ENCODE results near the gene TECR.
"Not testable (repeated sequence)": the region's sequence is repeated elsewhere in the genome, so short reads cannot be mapped to it uniquely, and the experiment has no call there.

The TECR gene

DNA sequence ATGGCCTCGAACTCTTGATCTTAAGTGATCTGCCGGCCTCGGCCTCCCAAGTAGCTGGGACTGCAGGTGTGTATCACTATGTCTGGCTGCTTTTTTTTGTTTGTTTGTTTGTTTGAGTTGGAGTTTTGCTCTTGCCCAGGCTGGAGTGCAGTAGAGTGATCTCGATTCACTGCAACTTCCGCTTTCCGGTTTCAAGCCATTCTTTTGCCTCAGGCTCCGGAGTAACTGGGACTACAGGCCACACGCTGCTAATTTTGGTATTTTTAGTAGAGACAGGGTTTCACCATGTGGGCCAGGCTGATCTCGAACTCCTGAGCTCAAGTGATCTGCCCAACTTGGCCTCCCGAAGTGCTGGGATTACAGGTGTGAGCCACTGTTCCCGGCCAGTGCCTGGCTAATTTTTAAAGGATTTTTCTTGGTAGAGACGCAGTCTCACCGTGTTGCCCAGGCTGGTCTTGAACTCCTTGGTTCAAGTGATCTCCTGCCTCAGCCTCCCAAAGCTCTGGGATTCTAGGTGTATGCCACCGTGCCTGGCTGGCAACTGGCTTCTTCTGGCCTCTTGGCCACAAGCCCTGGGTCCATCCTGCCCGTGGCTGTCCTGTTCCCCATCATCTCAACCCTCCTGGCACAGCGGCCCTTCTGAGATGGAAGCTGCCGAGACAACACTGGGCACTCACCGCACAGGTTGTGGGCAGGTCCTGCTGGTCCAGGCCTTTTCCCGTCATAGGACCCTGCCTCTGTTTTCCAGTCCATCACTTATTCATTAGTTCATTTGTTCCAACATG is 11.5 kb downstream of the TECR start:
- DNase-seq (ENCODE audit: low read depth in 2 of 2), result no peak

DNA sequence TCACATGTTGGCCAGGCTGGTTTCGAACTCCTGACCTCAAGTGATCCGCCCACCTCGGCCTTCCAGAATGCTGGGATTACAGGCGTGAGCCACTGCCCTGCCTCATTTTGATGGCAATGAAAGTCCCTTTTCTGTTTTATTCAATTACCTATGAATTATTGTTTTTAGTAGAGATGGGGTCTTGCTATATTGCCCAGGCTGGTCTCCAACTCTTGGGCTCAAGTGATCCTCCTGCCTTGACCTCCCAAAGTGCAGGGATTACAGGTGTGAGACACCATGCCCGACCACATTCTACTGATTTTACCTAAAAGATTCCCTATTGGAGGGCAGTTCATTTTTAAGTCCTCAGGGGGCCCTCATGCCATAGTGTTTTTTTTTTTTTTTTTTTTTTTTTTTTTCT is 12.6 kb downstream of the TECR start:
- not testable (repeated sequence) for DNase-seq (ENCODE audit: low read depth in 2 of 2)

DNA sequence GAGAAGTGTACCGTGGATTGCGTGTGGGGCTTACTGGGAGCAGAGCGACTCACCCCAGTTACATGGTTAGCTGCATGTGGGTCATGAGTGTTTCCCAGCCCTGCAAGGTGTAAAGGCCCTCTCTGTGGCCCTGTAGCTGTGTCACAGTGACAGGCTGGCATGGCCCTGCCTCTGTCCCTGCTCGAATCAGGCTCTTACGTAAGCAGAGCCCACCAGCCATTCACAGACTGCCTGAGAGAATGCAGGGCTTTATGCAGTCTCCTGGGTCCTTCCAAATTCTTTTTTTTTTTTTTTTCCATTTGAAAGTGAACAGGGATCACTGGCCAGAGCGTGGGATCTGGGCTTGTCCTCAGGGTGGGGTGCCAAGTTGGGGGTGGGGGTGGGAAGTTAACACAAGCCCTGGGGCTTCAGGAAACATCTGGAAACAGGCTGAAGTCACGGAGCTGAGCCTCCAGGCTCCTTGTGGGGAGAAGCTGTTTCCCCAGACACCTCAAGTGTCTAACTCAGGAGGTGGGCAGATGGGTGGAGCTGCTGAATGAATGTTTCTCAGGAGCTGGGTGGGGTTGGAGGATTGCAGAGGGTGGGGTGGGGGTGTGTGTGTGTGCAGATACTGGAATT is 13.4 kb downstream of the TECR start:
- DNase-seq (ENCODE audit: low read depth in 2 of 2), result no peak

DNA sequence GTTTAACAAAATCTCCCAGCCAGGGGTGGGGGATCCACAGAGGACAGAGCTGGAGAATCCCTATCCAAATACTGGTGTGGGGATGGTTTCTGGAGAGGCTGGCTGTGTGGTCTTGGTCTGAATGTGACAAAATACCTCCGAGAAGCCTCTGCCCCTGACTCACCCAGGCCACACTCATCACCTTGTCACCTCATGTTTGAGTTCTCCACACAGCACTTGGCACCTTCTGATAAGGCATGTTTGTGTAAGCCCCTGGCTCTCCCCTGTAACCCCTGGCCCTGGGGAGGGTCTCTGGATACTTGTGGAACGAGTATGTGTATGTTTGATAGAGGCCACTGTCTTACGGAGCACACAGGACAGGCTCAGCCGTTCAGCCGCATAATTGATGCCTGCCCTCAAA is 14.7 kb downstream of the TECR start:
- DNase-seq (ENCODE audit: low read depth in 2 of 2), result no peak

DNA sequence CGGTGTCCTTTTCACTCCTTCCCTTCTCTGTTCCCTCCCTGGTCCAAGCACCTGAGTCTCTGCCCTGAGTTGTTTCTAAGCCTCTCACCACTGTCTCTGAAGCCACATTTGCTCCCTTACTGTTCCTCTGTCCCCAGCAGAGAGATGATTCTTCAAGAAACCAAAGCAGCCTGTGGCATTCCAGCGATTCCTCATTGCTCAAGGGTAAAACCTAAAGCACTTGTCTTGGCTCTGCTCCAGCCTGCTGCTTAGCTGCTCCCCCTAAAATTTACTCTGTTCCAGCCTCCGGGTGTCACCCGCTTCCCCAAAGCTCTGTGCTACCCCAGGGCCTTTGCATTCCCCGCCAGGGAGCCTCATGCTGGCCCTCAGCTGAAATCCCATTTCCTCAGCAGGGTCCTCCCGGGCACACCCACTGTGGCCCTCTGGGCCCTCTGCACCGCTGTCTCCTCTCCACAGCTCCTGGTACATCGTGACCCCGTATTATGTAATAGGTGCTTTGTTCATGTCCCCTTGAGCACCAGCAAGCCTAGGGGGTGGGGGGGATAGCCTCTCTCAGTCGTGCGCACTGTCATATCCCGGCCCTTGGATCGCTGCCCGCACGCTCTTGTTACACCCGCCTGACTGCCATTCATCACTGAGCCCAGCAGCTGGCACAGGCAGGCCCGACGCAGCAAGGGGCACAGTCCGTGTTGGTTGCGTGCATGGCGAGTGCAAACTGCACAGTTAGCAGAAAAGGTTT is 15.8 kb downstream of the TECR start:
- no peak for DNase-seq (ENCODE audit: low read depth in 2 of 2)

DNA sequence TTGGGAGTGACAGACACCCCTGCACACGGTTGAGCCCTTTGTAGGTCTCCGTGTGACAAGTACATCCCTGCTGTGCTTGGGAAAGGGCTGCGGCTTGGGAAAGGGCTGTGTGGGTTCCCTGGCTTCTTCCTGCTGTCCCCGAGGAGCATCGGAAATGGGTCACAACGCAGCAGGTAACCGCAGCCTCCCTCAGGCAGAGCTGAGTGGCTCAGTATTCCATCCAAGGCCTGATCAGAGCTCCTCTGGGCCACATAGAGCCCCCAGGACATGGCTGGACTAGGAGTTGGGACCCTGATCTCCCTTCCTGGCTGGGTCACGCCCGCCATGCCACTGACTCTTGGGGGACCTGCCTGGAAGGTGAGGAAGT is 16.3 kb downstream of the TECR start:
- DNase-seq (ENCODE audit: low read depth in 2 of 2), result no peak

DNA sequence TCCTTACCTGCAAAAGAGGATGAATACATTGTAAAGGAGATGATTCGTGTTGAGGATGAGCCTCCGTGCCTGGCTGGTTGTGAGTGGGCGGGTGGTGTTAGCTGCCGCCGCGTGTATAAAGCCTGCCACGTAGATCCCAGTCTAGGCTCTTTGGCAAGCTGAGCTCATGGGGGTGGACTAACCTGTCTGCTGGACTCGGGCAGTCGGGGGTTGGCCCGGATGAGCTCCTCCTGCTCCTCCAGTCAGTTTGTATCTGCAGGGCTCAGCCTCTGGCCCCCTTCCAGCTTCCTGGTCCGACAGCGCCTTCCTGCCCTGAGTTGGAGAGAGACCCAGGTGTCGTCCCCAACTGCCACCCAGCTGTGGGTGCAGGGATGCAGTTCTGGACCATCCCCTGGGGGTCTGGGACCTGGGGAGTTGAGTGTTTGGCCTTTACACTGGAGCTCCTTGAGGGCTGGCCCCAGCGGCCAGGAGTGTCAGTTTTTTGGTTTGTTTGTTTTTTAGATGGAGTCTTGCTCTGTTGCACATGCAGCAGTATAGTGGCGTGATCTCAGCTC is 20.9 kb downstream of the TECR start:
- no peak for DNase-seq (ENCODE audit: low read depth in 2 of 2)

DNA sequence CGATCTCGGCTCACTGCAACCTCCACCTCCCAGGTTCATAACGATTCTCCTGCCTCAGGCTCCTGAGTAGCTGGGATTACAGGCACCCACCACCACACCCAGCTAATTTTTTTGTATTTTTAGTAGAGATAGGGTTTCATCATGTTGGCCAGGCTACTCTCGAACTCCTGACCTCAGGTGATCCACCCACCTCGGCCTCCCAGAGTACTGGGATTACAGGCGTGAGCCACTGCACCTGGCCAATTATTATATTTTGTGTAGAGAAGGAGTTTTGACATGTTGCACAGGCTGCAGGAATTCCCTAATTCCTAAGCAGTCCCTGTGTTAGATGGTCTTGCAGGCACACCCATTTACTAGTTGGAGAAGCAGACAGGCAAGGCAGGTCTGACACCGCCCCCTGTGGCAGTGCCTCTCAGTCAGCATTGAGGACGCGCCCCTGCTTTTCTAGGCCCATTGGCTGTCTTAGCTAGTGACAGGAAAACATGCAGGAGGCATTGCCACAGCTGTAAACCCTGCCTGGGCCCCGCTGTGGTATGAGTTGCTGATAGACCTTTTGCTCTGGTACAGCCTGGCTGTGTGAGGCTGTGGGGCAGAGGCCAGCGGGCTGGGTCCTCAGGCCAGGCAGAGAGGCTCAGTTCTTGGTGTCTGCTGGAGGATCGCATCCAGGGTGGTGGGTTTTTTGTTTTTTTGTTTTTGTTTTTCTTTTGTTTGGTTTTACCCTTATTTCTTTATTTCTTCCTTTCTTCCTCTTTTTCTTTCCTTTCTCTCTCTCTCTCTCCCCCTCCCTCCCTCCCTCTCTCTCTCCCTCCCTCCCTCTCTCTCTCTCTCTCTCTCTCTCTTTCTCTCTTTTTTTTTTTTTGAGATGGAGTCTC is 22.0 kb downstream of the TECR start:
- peak; percentile 49 to 58 for DNase-seq (ENCODE audit: low read depth in 2 of 2)

DNA sequence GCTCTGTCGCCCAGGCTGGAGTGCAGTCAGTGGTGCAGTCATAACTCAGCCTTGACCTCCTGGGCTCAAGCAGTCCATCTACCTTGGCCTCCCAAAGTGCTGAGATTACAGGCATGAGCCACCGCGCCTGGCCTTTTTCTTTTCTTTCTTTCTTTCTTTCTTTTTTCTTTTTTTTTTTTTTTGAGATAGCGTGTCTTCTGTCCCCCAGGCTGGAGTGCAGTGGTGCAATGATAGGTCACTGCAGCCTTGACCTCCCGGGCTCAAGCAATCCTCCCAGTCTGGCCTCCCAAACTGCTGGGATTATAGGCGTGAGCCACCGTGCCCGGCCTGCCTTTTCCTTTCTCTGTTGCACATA is 22.6 kb downstream of the TECR start:
- DNase-seq (ENCODE audit: low read depth in 2 of 2), result not testable (repeated sequence)

DNA sequence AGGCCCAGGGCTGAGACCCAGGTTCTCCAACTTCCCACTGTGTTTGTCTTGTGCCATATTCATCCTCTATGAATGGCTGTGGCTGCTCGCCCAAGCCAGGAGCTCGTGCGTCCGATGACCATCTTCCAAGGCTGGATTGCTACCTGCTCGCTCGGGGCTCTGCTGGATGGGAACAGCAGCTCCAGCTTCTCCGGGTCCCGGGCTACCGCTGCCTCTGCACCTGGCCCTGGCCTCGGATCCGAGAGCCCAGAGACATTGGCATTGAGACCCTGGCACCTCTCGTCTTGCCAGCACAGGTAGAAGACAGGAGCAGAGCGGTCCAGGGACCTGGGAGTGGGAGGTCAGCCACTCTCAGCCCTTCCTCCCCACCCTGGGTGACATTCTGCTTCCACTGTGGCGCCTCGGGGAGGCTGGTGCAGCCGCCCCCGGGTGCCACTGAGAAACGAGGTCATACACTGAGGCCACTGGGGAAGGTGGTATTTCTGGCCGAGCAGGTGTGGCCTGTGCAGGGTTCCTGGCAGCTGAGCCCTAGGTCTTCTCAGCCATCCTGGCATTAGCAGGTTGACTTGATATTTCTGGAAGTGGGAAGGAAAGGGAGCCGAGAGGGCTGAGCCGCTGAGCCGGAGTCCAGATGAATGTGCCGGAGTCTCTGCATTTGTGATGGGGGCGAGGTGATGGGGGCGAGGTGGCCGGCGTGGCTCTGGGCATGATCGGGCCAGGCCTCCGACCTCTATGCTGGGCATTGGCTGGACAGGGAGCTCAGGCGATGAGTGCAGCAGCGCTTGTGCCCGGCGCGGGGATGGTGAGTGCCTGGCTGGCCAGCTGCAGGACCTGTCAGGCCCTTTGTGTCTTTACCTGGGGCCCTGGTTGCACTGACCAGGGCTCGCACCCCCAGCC is 23.9 kb downstream of the TECR start:
- no peak for DNase-seq (ENCODE audit: low read depth in 2 of 2)

DNA sequence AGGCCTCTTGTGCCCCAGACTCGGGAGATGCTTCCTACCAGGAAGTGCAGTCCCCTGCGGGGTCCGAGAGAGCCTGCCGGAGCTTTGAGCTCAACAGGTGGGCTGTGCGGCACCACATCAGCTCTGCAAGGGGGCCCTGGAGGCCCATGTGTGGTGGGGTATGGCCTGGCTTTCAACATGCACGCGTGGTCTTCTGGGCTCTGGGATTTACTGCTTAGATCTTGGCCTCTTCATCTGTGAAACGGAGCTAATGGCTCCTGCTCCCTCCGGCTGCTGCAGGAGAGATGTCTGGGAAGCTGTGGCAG is 24.5 kb downstream of the TECR start:
- DNase-seq (ENCODE audit: low read depth in 2 of 2), result no peak

DNA sequence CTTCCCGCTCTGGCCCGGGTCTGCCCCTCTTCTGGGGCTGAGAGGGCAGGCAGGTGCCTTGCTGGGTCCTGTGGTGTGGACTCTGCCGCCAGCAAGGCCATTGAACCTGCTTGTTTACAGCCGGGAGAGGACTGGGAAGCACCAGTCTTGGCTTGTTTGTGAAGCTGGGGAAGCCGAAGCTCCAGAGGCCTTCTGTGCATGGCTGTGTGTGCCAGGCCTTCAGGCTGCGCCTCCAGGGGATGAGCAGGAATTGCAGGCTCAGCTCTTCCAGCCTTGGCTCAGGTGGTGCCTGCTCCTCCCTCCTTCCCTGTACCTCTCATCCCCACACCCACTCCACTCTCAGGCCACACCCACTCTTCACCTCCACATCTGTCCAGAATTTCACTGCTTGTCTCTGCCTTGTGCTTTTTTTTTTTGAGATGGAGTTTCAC is 25.0 kb downstream of the TECR start:
- no peak for DNase-seq (ENCODE audit: low read depth in 2 of 2)

DNA sequence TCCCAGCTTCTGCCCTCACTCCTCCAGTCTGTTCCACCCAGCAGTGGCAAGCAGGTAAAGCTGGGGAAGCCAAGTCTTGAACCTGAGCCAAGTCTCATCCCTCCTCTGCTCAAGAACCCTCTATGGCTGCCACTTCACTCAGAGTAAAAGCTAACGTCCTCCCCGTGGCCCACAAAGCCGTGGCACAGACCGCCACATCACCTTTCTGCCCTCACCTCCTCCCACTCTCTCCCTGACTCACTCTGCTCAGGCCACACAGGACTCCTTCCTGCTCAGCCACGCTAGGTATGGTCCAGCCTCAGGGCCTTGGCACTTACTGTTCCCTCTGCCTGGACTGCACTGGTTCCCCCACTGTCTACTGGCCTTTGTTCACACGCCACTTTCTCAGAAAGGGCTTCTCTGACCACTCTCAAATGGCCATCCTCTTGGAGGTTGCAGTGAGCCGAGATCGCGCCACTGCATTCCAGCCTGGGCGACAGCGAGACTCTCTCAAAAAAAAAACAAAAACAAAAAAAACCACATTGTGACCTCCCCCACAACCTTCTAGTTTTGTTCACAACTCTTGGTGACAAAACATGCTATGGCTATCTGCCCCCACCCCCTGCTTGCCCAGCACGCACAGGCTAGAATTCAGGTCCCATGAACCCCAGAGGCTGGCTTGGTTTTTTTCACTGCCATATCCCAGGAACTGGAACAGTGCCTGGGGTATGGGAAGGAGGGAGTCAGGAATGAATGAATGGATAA is 26.7 kb downstream of the TECR start:
- DNase-seq (ENCODE audit: low read depth in 2 of 2), result no peak

DNA sequence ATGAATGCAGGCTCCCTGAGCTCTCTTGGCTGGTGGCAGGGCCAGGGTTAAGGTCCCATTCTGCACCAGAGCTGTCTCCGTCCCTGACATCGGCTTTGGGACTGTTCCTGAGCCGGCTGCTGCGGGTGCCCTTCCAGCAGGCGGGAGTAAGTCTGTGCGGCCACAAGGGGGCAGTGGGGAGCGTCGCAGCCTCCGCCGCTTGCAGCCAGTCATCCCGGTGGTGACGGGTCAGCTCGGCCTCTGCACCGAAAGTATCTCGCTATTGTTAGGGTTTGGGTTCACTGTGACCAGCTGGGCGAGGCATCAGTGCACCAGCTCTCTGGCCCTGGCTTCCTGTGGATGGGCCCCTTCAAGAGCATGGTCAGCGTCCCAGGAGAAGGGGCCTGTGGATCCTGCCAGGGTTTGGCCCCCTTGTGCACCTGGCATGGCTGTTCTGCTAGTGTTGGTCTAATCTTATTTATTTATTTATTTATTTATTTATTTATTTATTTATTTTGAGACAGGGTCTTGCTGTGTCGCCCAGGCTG is 27.3 kb downstream of the TECR start:
- peak; percentile 49 to 51 for DNase-seq (ENCODE audit: low read depth in 2 of 2)

DNA sequence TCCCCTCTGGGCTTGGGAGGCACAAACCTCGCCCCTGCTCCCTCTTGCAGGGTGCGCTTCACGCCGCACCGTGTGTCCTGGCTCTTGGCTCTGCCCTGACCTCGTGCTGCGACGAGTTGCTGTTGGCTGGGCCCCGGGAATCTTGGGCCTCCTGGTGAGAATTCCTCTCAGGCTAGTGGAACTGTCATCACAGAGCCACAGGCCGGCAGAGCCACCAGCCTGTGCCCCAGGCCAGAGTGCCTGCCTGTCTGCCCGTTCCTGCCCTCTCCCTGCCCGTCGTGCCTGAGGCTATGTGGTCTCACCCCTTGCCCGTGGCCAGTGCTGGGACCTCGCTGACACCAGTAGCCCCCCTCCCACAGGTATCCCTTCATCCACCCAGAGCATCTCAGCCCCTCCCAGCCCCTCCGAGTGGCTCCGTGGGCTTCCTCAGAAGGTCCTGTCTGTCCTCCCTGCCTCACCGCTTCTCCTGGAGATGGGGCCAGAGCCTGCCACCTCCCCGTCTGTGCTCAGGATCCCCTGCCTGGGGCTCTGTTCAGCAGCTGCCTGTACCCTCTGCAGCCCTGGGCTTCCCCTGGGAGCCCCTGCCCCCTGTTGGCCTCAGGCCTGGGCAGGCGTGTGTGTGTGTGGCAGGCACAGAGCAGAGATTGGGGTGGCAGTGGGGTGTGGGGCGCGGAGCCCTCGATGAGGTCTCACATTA is 29.1 kb downstream of the TECR start:
- DNase-seq (ENCODE audit: low read depth in 2 of 2), result no peak

DNA sequence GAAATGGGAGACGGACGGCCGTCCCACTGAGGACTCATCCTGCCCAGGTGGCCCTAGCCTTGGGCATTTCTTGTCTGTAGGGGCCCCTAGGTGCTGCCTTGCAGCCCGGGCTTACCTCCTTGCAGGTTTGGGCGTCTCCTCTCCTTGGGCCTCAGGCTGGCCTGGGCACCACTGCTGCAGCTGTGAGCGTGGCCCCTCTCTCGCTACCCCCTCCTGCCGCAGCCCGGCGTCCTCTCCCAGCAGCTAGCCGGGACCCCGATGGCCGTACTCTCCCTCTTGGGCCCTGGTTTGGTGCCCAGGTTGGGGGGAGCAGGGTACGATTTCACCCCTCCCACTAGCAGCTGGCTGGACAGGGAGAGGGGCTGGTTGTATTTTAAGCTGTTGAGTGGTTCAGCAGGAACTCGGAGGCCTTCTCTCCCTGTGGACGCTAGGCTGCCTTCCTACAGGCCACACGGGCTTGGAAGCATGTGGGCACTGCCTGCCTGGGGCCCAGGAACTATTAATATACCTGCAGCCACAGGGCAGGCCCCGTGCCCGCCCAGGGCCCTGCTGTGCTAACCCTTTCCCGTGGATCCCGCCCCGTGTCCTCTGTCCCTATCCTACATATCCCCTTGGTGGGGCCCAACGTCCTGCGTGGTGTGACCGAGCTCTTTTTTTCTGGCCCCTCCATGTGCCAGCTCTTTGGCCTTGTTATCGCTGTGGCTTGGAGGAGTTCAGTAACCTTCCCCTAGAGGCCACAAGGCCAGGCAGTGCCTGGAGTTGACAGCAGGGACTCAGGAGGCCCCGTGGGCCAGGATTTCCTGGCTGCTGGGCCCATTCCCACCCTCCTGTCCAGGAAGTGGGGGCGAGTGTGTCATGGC is 30.8 kb downstream of the TECR start:
- DNase-seq (ENCODE audit: low read depth in 2 of 2), result no peak

DNA sequence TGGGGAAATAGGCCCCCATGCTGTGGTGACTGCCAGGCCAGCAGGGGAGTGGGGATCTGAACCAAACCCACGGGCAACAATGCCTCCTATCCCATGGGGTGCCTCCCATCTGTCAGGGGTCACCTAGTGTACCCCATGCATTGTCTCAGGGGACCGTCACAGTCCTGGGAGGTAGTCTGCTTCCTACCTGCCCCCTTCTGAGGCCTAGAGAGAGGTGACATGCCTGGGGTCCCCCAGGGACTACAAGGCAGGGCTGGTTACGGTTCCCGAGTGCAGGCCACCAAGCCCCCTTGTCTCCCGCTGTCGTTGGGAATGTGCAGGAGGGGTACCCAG is 31.3 kb downstream of the TECR start:
- DNase-seq (ENCODE audit: low read depth in 2 of 2), result no peak

DNA sequence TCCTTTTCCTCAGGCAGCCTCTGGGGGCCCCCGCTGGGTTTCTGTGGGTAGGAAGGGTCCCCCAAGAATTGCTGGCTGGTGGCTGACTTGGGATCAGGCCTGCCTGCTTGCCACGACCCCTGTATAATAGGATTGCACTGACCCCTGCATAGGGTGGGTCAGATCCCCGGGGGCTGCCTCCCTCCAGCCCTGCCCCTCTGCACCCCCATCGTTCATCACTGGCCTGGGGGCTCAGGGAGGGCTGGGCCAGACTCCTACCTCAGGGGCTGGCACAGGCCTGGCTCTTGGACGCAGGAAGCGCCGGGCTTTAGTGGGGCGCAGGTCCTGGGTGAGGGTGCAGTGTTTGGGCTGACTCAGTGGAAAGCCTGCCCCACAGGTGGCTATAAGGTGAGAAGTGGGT is 31.9 kb downstream of the TECR start:
- DNase-seq (ENCODE audit: low read depth in 2 of 2), result no peak

All from stimulated activated CD8-positive, alpha-beta memory T cell treated with anti-CD3 and anti-CD28 coated beads, Interleukin-7, amount 100 ng/mL, for 1 hour (primary cell).